Caki2 (cell line): ENCODE data around the gene DCP1B. TPM values are rescaled to one million over a fixed set of nuclear protein-coding genes. Genes with fewer than 3 reads are reported as not detected.

Experiments
- DNase-seq: peaks from one replicate; pipeline ENCODE4 v3.0.0-alpha.2; 2015; ENCODE audit warnings: low read depth
- in situ Hi-C: cut with HindIII; loops from 2 replicates; pipeline ENCODE4 v1.10.0; 2016; ENCODE audit warnings: low sequenced_read_pairs, low pct_unique_long_range_greater_than_20kb, mixed read lengths
- total RNA-seq: library from RNA; depleted of rRNA; stranded (reverse); fragments of >200 nt; shearing (Covaris generic); gene quantifications from 2 replicates; pipeline ENCODE4 v1.2.3, GENCODE V29; 2014; ENCODE audit warnings: low replicate concordance

DCP1B gene
- total RNA-seq, 1 experiment from 2014 or later, result 14.2 TPM

- in situ Hi-C loops, result no loop called here
Measured at GRCh38 chr12:2020511-2020910, 16.3 kb upstream of the DCP1B start.

GRCh38 chr12:2019126-2019525, 14.9 kb upstream of the DCP1B start:
- in situ Hi-C loops, result no loop called here
- no peak for DNase-seq

More at GRCh38 chr12:2020511-2020910, 16.3 kb upstream of the DCP1B start:
- no peak for DNase-seq

GRCh38 chr12:2018391-2018790, 14.1 kb upstream of the DCP1B start:
- DNase-seq, result no peak
- in situ Hi-C loops, result no loop called here

- in situ Hi-C loops, result no loop called here
- no peak for DNase-seq
Measured at GRCh38 chr12:2017546-2018337, 13.5 kb upstream of the DCP1B start.

- in situ Hi-C loops, result no loop called here
- no peak for DNase-seq
Measured at GRCh38 chr12:2016862-2017545, 12.7 kb upstream of the DCP1B start.

GRCh38 chr12:2014231-2014630, 10.0 kb upstream of the DCP1B start:
- in situ Hi-C loops, result no loop called here
- no peak for DNase-seq

GRCh38 chr12:2013527-2014223, 9.4 kb upstream of the DCP1B start:
- no peak for DNase-seq
- in situ Hi-C loops, result no loop called here

- in situ Hi-C loops, result no loop called here
- no peak for DNase-seq
Measured at GRCh38 chr12:2013086-2013485, 8.8 kb upstream of the DCP1B start.

- in situ Hi-C loops, result no loop called here
- DNase-seq, result no peak
Measured at GRCh38 chr12:2011643-2012607, 7.7 kb upstream of the DCP1B start.

- in situ Hi-C loops, result no loop called here
- DNase-seq, result no peak
Measured at GRCh38 chr12:2009623-2010022, 5.4 kb upstream of the DCP1B start.

GRCh38 chr12:2008677-2009076, 4.4 kb upstream of the DCP1B start:
- no peak for DNase-seq
- in situ Hi-C loops, result no loop called here

GRCh38 chr12:2003676-2004112, 563 bp downstream of the DCP1B start:
- no peak for DNase-seq
- in situ Hi-C loops, result no loop called here

GRCh38 chr12:1995205-1995896, 8.9 kb downstream of the DCP1B start:
- no peak for DNase-seq
- in situ Hi-C loops, result no loop called here

GRCh38 chr12:1994429-1995143, 9.7 kb downstream of the DCP1B start:
- in situ Hi-C loops, result no loop called here
- no peak for DNase-seq

- DNase-seq, result no peak
- in situ Hi-C loops, result no loop called here
Measured at GRCh38 chr12:1993871-1994371, 10.3 kb downstream of the DCP1B start.

GRCh38 chr12:1993341-1993740, 10.9 kb downstream of the DCP1B start:
- DNase-seq, result peak; percentile 37
- in situ Hi-C loops, result no loop called here

GRCh38 chr12:1992732-1993131, 11.5 kb downstream of the DCP1B start:
- no peak for DNase-seq
- in situ Hi-C loops, result no loop called here
